Bone marrow (tissue), 2 donors: ENCODE measurements around the gene ABCA3.

Source experiments
- DNase-seq, 2 donors: peaks; one replicate each; lab custom pipeline; 2025; lab: John Stamatoyannopoulos, UW

ABCA3 gene

GRCh38 chr16:2350500-2350899 lies 10.0 kb upstream of the ABCA3 start:
- DNase-seq, result no peak

DNA sequence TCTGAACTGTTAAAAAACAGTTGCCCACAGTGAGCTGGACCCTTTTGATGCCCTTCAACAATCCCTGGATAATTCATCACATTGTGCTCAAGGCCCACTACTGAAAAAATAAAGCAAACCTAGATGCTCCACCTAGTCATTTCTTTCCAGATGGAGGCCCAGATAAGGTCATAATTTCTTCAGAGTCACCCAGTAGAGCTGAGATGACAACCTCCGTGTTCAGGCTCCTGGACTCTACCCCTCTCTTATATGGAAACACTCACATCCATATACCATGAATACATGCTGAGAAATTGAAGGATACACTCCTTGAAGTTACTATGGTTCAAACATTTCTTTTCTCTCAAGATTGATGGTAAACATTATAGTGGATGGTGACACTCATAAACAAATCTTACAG lies 2.7 kb upstream of the ABCA3 start:
- DNase-seq, result no peak

- no peak for DNase-seq
Measured at GRCh38 chr16:2341456-2342447, 1.2 kb upstream of the ABCA3 start.

- DNase-seq, result no peak
Measured at GRCh38 chr16:2339521-2340484, 725 bp downstream of the ABCA3 start.

DNA sequence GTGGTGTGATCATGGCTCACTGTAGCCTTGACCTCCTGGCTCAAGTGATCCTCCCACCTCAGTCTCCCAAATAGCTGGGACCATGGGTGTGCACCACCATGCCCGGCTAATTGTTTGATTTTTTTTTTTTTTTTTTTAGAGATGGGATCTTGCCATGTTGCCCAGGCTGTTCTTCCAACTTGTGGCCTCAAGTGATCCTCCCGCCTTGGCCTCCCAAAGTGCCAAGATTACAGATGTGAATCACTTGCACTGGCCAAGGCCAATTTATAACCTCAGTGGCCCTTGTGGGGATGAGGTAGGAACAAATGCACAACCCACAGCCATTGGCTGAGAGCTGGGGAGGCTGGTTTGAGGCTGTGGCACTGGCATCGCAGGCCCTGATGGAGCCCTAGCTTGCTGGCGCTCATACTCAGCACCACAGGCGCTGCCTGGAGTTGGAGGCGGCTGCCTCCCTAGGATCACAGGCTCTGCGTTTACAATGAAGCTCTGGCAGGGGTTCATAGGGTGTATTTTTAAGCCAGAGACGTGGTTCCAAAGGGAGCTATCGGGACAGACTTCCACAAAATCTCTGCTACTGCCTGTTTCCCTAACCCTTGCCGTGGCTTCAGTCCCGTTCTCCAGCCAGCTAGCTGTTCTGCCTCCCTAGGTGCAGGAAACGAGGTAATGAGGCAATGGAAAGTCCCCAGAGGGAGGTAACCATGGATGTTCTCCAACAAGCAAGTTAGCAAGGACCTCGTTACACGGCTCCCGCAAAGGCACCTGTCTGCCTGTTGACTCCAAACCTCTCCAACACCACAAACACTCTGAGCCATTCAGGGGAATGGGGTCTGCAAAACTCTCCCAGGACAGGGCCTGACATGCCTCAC lies 2.9 kb downstream of the ABCA3 start:
- DNase-seq, result no peak

- DNase-seq, result no peak
Measured at GRCh38 chr16:2335286-2335895, 5.1 kb downstream of the ABCA3 start.

GRCh38 chr16:2333772-2334379 lies 6.7 kb downstream of the ABCA3 start:
- no peak for DNase-seq

GRCh38 chr16:2333231-2333630 lies 7.3 kb downstream of the ABCA3 start:
- DNase-seq, result no peak

DNA sequence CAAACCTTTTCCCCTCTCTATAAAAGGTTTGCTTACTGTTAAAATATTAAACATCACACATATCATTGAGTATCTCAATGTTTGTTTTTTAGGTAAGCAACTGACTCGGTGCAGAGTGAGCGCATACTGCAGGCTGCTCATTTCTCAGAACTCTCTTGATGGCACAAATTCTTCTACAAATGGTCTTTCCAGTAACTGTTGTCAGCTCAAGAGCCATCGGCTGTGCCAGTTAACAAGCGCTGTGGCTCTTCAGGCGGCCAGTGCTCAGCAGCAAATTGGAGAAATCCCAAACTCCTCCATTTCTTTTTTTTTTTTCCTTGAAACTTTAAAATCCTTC lies 8.6 kb downstream of the ABCA3 start:
- no peak for DNase-seq

- no peak for DNase-seq
Measured at GRCh38 chr16:2331199-2331930, 9.2 kb downstream of the ABCA3 start.

DNA sequence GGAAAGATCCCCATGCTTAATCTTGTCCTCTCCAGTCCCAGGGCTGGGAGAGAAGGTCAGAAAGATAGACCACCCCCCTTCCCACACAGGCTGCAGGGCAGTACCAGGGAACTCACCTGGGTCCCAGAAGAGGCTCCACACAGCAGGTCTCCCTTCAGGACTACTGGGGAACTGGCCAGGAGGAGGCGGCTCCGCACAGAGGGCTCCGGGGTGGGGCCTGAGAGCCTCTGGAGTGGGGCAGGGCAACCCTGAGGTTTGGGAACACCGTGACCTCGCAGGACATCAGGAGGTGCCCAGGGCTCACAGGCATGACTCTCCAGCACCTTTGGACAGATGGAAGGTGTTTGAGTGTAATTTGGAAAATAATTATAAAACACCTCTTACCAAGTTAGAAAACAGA lies 11.0 kb downstream of the ABCA3 start:
- no peak for DNase-seq

DNA sequence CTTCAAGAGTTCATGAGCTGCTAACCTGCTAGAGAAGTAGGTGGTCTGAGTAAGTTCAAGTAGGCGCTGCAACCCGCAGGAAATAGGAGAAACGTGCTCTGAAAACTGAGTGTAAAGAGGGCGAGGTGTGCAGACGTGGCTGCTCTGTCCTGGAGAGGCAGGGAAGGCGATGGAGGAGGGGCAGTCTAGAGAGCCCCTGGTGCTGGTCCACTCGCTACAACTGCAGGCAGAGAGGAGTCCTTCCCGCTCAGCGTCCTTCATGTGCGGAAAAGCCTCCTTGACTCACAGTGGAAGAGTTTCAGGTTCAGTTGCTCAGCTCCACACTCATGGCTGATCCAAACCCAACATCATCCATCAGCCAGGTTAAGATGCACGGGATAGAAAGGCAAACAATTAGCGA lies 12.1 kb downstream of the ABCA3 start:
- no peak for DNase-seq

- no peak for DNase-seq
Measured at GRCh38 chr16:2326191-2326590, 14.3 kb downstream of the ABCA3 start.

- DNase-seq, result no peak
Measured at GRCh38 chr16:2325791-2326190, 14.7 kb downstream of the ABCA3 start.

GRCh38 chr16:2325181-2325580 lies 15.3 kb downstream of the ABCA3 start:
- DNase-seq, result no peak

DNA sequence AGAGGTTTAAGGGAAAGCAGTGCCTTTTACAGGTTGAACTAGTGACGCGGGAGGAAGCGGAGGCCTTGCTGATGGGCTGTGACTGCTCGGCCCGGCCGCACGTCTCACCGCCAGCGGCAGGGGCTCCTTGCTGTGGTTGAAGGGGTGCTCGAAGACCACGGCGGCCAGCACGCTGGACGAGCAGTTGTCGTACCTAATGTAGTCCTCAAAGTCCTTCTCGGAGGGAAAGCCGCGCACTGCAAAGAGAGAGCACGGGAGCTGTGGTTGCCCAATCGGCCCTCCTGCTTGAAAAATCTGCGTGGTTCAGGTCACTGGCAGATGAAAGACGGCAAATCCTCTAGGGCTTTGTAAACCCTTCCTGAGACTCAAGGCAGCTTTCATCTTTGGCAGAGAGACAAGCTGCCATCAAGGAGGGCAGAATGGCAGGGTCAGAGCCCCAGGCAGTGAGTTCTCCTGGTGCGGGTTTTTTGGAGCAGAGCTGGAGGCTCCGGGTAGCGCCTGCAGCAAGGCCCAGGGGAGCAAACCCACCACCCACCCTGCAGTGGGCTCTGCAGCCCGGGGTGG lies 16.1 kb downstream of the ABCA3 start:
- DNase-seq, result no peak

- no peak for DNase-seq
Measured at GRCh38 chr16:2323701-2324100, 16.8 kb downstream of the ABCA3 start.

DNA sequence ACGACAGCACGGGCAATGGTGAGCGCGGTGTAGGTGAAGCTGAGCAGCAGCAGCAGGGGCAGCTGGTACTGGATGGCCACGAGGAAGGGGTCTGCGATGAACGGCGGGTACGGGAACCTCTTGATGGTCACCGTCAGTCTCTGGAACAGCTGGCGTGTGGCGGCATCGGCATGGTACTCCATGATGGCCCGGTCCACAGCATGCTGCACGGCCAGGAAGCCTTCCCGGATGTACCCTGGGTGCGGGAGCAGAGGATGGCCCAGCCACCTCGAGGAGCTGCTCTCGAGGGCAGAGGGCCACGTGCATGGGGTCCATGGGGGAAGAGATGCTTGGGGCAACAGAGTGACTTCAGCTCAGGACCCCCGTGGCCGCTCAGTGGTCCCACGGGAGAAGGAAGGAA lies 20.9 kb downstream of the ABCA3 start:
- no peak for DNase-seq

DNA sequence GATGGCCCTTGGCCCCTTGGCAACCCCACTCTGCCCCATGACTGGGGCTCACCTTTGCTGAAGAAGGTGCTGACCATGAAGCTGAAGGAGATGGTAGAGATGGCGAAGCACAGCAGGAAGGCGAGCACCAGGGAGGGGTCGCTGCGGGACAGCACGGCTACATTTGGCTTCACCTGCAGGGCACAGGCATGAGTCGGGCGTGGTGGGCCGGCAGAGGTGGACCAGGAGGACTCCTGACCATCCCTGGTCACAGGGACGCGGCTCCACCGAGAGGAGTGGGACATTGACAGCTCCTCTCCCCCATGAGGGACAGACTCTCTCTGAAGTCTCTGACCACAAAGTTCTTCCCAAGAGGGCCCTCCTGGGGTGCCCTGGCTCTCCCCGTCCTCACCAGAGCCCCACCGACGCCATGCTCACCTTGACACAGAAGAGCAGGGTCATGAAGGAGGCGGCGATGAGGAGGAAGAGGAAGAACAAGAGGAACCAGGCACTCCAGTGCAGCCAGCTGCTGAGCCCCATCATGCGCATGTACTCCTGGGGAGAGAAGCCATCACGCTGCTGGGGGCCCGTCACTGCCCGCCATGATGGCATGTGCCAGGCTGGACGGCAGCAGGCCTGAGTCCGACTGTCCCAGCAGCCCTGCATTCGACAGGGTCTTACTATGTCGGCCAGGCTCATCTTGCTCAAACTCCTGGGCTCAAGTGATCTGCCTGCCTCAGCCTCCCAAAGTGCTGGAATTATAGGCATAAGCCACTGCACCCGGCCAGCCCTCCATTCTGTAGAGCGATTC lies 23.1 kb downstream of the ABCA3 start:
- no peak for DNase-seq
